ENCODE data around the gene BOLL.
"Not testable (repeated sequence)": the region's sequence is repeated elsewhere in the genome, so short reads cannot be mapped to it uniquely, and the experiment has no call there.

BOLL gene

GRCh38 chr2:197777823-197778407 is 7.2 kb downstream of the BOLL start:
- DNase-seq (ENCODE audit: extremely low read depth, low read depth): peak; percentile 7
- TF ChIP-seq, protein P1, sequence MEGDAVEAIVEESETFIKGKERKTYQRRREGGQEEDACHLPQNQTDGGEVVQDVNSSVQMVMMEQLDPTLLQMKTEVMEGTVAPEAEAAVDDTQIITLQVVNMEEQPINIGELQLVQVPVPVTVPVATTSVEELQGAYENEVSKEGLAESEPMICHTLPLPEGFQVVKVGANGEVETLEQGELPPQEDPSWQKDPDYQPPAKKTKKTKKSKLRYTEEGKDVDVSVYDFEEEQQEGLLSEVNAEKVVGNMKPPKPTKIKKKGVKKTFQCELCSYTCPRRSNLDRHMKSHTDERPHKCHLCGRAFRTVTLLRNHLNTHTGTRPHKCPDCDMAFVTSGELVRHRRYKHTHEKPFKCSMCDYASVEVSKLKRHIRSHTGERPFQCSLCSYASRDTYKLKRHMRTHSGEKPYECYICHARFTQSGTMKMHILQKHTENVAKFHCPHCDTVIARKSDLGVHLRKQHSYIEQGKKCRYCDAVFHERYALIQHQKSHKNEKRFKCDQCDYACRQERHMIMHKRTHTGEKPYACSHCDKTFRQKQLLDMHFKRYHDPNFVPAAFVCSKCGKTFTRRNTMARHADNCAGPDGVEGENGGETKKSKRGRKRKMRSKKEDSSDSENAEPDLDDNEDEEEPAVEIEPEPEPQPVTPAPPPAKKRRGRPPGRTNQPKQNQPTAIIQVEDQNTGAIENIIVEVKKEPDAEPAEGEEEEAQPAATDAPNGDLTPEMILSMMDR (IDR thresholded peaks at IDR 0.05; ENCODE audit: low read depth, low read length, missing control alignments): peak; percentile 29
- H3K4me3 ChIP-seq (replicated peaks; ENCODE audit: low read depth, low read length): no peak overlapping the region

GRCh38 chr2:197760293-197760657 is 24.8 kb downstream of the BOLL start:
- DNase-seq (ENCODE audit: extremely low read depth, low read depth): no peak
- TF ChIP-seq, protein P1 (IDR thresholded peaks at IDR 0.05; ENCODE audit: low read depth, low read length, missing control alignments): no peak
- no peak overlapping the region for H3K4me3 ChIP-seq (replicated peaks; ENCODE audit: low read depth, low read length)

- TF ChIP-seq, protein P1 (IDR thresholded peaks at IDR 0.05; ENCODE audit: low read depth, low read length, missing control alignments): no peak
- no peak overlapping the region for H3K4me3 ChIP-seq (replicated peaks; ENCODE audit: low read depth, low read length)
- DNase-seq (ENCODE audit: extremely low read depth, low read depth): no peak
These were observed 25.4 kb downstream of the BOLL start for GRCh38 chr2:197759625-197760292.

DNA sequence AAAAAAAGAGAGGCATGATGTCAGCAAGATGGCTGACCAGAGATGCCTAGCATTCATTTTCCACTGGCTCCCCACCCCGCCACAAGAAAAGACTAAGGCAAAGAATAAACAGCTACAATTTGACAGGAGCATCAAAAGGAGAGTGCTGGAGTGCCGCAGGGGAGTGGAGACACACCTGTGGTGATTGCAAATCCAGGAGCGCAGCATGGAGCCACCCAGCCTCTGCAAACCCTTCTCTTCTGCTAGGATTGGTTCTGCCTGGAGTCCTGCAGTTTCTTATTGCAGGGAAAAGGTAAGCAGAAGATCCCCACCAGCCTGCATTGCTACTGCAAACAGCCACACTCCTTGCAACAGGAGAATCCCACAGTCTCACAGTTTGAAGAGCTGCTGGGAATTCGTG is 26.1 kb downstream of the BOLL start:
- TF ChIP-seq, protein P1 (IDR thresholded peaks at IDR 0.05; ENCODE audit: low read depth, low read length, missing control alignments): no peak
- H3K4me3 ChIP-seq (replicated peaks; ENCODE audit: low read depth, low read length): no peak overlapping the region
- no peak for DNase-seq (ENCODE audit: extremely low read depth, low read depth)

DNA sequence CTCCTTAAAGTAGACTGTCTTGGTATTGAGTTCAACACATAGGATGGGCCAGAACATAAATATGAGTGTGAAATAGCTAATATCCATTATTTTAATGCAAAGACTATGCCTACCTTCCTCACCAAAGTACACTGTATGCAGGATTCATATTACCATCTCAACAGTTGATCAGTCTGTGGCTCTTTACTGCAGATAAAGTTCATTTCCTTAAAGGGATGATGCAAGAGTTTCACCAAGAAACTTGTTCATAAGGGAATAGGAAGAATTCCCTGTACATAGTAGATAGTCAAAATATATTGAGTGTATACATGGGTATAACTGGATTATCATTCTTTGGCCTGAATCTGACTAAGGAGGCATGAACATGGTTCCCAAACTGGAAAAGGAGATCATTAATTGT is 44.9 kb downstream of the BOLL start:
- no peak overlapping the region for H3K4me3 ChIP-seq (replicated peaks; ENCODE audit: low read depth, low read length)
- TF ChIP-seq, protein P1 (IDR thresholded peaks at IDR 0.05; ENCODE audit: low read depth, low read length, missing control alignments): no peak
- DNase-seq (ENCODE audit: extremely low read depth, low read depth): no peak

GRCh38 chr2:197728555-197729544 is 56.3 kb downstream of the BOLL start:
- DNase-seq (ENCODE audit: extremely low read depth, low read depth); H3K4me3 ChIP-seq (replicated peaks; ENCODE audit: low read depth, low read length): not testable (repeated sequence)

DNA sequence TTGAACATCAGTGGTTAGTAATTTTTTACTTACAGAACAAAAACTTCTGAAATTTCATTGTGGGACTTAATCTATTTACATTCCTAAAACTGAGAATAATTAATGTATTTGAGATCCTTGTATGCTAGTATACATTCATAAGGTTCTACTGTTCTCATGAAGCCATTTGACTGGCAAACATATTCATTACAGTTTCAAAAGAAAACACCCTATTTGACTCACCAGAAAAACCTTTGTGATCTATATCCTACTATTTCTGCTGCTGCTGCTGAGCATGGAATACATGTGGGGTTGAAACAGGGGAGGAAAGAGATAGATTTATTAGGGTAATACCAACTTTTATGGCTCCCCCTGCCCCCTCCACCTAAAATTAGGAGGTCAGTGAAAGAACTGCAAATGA is 58.1 kb downstream of the BOLL start:
- H3K4me3 ChIP-seq (replicated peaks; ENCODE audit: low read depth, low read length): no peak overlapping the region
- TF ChIP-seq, protein P1 (IDR thresholded peaks at IDR 0.05; ENCODE audit: low read depth, low read length, missing control alignments): no peak
- no peak for DNase-seq (ENCODE audit: extremely low read depth, low read depth)

Data from HFF-Myc (cell line).